Hepatocyte (in vitro differentiated cells): ENCODE results near the gene GZF1. TPM values are rescaled to one million over a fixed set of nuclear protein-coding genes. Genes with fewer than 3 reads are reported as not detected.

Source experiments
- DNase-seq: peaks from one replicate; pipeline ENCODE4 v3.0.0-alpha.2; 2016; ENCODE audit warnings: low spot score
- H2AFZ ChIP-seq: fragments of 200-600 bp; sonication (generic); 2 replicates; pipeline ENCODE4 v1.6.0; 2016; ENCODE audit warnings: antibody characterized with exemption, mild to moderate bottlenecking
- H3K27ac ChIP-seq: fragments of 200-600 bp; sonication (generic); 2 replicates; pipeline ENCODE4 v1.5.1; 2016; ENCODE audit warnings: mild to moderate bottlenecking
- H3K27me3 ChIP-seq: fragments of 200-600 bp; sonication (generic); 2 replicates; pipeline ENCODE4 v1.6.1; 2016
- H3K36me3 ChIP-seq: fragments of 200-600 bp; sonication (generic); replicated peaks from 2 replicates; pipeline ENCODE4 v1.5.1; 2016; ENCODE audit warnings: low read depth; ENCODE audit not compliant: insufficient read depth
- H3K4me1 ChIP-seq: fragments of 200-600 bp; sonication (generic); 2 replicates; pipeline ENCODE4 v1.5.1; 2016; ENCODE audit warnings: mild to moderate bottlenecking, moderate library complexity; ENCODE audit not compliant: insufficient read depth
- H3K4me2 ChIP-seq: fragments of 200-600 bp; sonication (generic); 2 replicates; pipeline ENCODE4 v1.6.0; 2016
- H3K4me3 ChIP-seq: fragments of 200-600 bp; sonication (generic); 2 replicates; pipeline ENCODE4 v1.5.1; 2016; ENCODE audit warnings: mild to moderate bottlenecking
- H3K79me2 ChIP-seq: fragments of 200-600 bp; sonication (generic); 2 replicates; pipeline ENCODE4 v1.6.0; 2017; ENCODE audit warnings: mild to moderate bottlenecking
- H3K9me2 ChIP-seq: fragments of 200-600 bp; sonication (generic); replicated peaks from 2 replicates; pipeline ENCODE4 v1.6.0; 2017; ENCODE audit warnings: mild to moderate bottlenecking; ENCODE audit not compliant: insufficient read depth
- H3K9me3 ChIP-seq: fragments of 200-600 bp; sonication (generic); 2 replicates; pipeline ENCODE4 v1.5.1; 2016; ENCODE audit warnings: low read depth, mild to moderate bottlenecking
- H4K20me1 ChIP-seq: fragments of 200-600 bp; sonication (generic); 2 replicates; pipeline ENCODE4 v1.6.0; 2016; ENCODE audit warnings: mild to moderate bottlenecking; ENCODE audit not compliant: insufficient read depth, poor library complexity, severe bottlenecking
- CTCF ChIP-seq: fragments of 200-600 bp; sonication (generic); IDR thresholded peaks from 2 replicates; pipeline ENCODE4 v1.5.1; 2016; ENCODE audit warnings: antibody characterized with exemption, mild to moderate bottlenecking; ENCODE audit not compliant: poor library complexity
- EZH2 ChIP-seq: fragments of 200-600 bp; sonication (generic); IDR thresholded peaks from 2 replicates; pipeline ENCODE4 v1.6.1; 2016; ENCODE audit warnings: antibody characterized with exemption, mild to moderate bottlenecking, borderline replicate concordance
- EZH2phosphoT487 ChIP-seq: fragments of 200-600 bp; sonication (generic); IDR thresholded peaks from one replicate; pipeline ENCODE4 v1.6.1; 2018; ENCODE audit warnings: antibody characterized with exemption, mild to moderate bottlenecking, low read depth, moderate library complexity; ENCODE audit not compliant: unreplicated experiment, severe bottlenecking
- WGBS: methylation state at CpG from one replicate; pipeline ENCODE4 v1.1.6; 2016; ENCODE audit warnings: low lambda C conversion rate; ENCODE audit errors: missing lambda C conversion rate; 5-methylcytosine and 5-hydroxymethylcytosine counted together
- polyA plus RNA-seq: library from polyadenylated mRNA; unstranded; fragments of >200 nt; fragmentation: Nextera tagmentation; extraction: Ambion mirVana; gene quantifications from 2 replicates; pipeline ENCODE4 v1.2.1, GENCODE V29; 2016
- total RNA-seq: library from RNA; depleted of rRNA; stranded (reverse); fragments of >200 nt; gene quantifications from 2 replicates; pipeline ENCODE4 v1.2.3, GENCODE V29; 2014

Gene GZF1
- total RNA-seq (15.5 and 17.8 TPM in 2 replicates), polyA plus RNA-seq (7.4 and 8.8 TPM in 2 replicates)

DNA sequence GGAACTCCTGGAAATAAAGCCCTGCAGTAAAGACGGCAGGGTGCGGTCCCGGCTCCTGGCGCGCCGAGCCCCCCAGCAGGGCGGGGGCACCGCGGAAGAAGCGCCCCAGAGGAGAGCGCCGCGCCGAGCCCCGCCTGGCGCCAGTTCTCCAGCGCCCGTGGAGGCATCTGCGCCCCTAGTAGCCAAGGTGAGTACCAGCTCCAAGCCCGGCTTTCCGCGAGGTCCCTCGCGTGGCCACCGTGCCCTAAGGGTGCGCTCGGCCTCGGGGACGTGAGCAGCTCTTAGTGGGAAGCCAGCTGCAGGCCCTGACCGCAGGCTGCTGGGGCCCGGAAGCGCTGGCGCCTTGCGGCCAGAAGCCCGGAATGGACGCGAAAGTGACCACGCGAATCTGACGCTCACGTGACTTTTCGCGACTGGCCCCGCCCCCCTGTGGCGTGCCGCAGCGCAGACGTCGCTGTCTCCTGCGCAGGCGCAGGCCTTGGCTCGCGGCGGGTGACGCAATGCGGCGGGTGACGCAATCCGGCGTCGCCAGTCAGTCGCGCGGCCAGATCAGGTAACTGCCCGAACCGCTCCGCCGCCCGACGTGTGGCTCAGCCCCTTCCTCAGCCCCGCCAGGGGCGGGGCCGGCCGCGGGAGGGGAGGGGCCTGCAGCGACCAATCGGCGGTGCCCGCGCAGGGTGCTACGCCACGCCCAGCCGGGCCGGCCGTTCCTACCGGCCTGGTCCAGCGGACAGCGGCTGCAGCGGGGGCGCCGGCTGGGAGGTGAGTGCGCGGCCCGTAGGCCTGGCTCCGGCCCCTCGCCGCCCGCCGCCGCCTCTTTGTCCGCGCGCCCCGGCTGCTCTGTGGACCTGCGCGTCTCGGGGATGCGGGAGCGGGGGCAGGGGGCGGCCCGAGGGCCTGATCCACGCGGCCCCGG lies at the start of gene GZF1:
TSS of gene GZF1 (plus strand) at position 707 of the 916 bp plus-strand sequence. CDS start 2,202 bp downstream, outside the sequence.
- Histone ChIP-seq H3K36me3 (no peaks in the 10 kb centered on the region), H3K4me1 (peaks cover 28% of the 10 kb centered on the region), H4K20me1 (peaks cover 8% of the 10 kb centered on the region), H3K4me2 (peak within 1 kb of the TSS; percentile 92), H3K4me3 (peak within 1 kb of the TSS; percentile 57), H3K27me3 (no peaks in the 10 kb centered on the region), H2AFZ (peak within 1 kb of the TSS; percentile 30), H3K79me2 (peaks cover 41% of the 10 kb centered on the region), H3K9me2 (no peaks in the 10 kb centered on the region), H3K9me3 (no peaks in the 10 kb centered on the region), H3K27ac (peak within 1 kb of the TSS; percentile 98)
- DNase-seq, result peak; percentile 99
- under 1% methylated on average over 77 of the region's 114 CpGs for WGBS
- TF ChIP-seq EZH2 (no peak), CTCF (peak; percentile 9), EZH2phosphoT487 (no peak)

GRCh38 chr20:23313271-23313670 lies 48.7 kb upstream of the GZF1 start:
- DNase-seq, result no peak
- 92% methylated on average over 1 of the region's 1 CpG for WGBS

GRCh38 chr20:23314699-23315098 lies 47.3 kb upstream of the GZF1 start:
- TF ChIP-seq CTCF (no peak), EZH2phosphoT487 (no peak), EZH2 (no peak)
- DNase-seq, result no peak
- H3K9me3 ChIP-seq, result no peaks in the 10 kb centered on the region
- no peaks in the 10 kb centered on the region for H3K27me3 ChIP-seq
- H3K36me3 ChIP-seq, result no peaks in the 10 kb centered on the region
- H2AFZ ChIP-seq, result no peak overlapping the region
- no peaks in the 10 kb centered on the region for H4K20me1 ChIP-seq
- no peak overlapping the region for H3K27ac ChIP-seq
- no peaks in the 10 kb centered on the region for H3K79me2 ChIP-seq
- no peak overlapping the region for H3K4me3 ChIP-seq
- no peaks in the 10 kb centered on the region for H3K9me2 ChIP-seq
- 97% methylated on average over 5 of the region's 5 CpGs for WGBS
- no peak overlapping the region for H3K4me2 ChIP-seq
- no peaks in the 10 kb centered on the region for H3K4me1 ChIP-seq

More at GRCh38 chr20:23313271-23313670, 48.7 kb upstream of the GZF1 start:
- Histone ChIP-seq H2AFZ (no peak overlapping the region), H3K79me2 (no peaks in the 10 kb centered on the region), H3K4me3 (no peak overlapping the region), H3K4me2 (no peak overlapping the region), H3K27me3 (no peaks in the 10 kb centered on the region), H3K9me3 (no peaks in the 10 kb centered on the region), H3K36me3 (no peaks in the 10 kb centered on the region), H3K9me2 (no peaks in the 10 kb centered on the region), H3K27ac (no peak overlapping the region), H3K4me1 (no peaks in the 10 kb centered on the region), H4K20me1 (no peaks in the 10 kb centered on the region)
- no peak for TF ChIP-seq EZH2
- TF ChIP-seq CTCF, result no peak
- no peak for TF ChIP-seq EZH2phosphoT487
